Liver (tissue), 9 donors: ENCODE measurements around the gene UNC45B. TPM values are rescaled to one million over a fixed set of nuclear protein-coding genes. Genes with fewer than 3 reads are reported as not detected.

Experiments
- DNase-seq: peaks from one replicate; pipeline ENCODE4 v3.0.0-alpha.2; 2017; ENCODE audit warnings: low spot score
- H3K27ac ChIP-seq, 2 donors: one replicate each; pipeline ENCODE4 v1.7.0; 2013; ENCODE audit warnings: inconsistent platforms in 2 of 2, low read length in 2 of 2, control low read depth in 1 of 2, low read depth in 1 of 2, mild to moderate bottlenecking in 1 of 2
- H3K27me3 ChIP-seq, 4 donors: one replicate each; pipeline versions ENCODE4 v1.6.1 to v1.7.0; 2013; ENCODE audit warnings: low read length in 3 of 4, inconsistent platforms in 1 of 4, mild to moderate bottlenecking in 1 of 4, moderate library complexity in 1 of 4; ENCODE audit not compliant: control insufficient read depth in 4 of 4, insufficient read depth in 4 of 4
- H3K36me3 ChIP-seq, 4 donors: one replicate each; pipeline versions ENCODE4 v1.6.1 to v1.7.0; 2013; ENCODE audit warnings: low read length in 3 of 4, mild to moderate bottlenecking in 3 of 4, low read depth in 1 of 4, moderate library complexity in 1 of 4; ENCODE audit not compliant: control insufficient read depth in 4 of 4, insufficient read depth in 3 of 4
- H3K4me1 ChIP-seq, 4 donors: one replicate each; pipeline versions ENCODE4 v1.6.1 to v1.7.0; 2013; ENCODE audit warnings: low read length in 3 of 4, mild to moderate bottlenecking in 3 of 4, moderate library complexity in 1 of 4; ENCODE audit not compliant: control insufficient read depth in 4 of 4, insufficient read depth in 4 of 4
- H3K4me3 ChIP-seq, 3 donors: one replicate each; pipeline versions ENCODE4 v1.6.1 to v1.7.0; 2013; ENCODE audit warnings: low read length in 3 of 3, control low read depth in 1 of 3, low read depth in 1 of 3, mild to moderate bottlenecking in 1 of 3
- H3K9ac ChIP-seq, 2 donors: one replicate each; pipeline ENCODE4 v1.7.0; 2013; ENCODE audit warnings: low read length in 2 of 2, mild to moderate bottlenecking in 2 of 2, moderate library complexity in 2 of 2, control low read depth in 1 of 2, low read depth in 1 of 2
- H3K9me3 ChIP-seq, 4 donors: one replicate each; pipeline versions ENCODE4 v1.6.1 to v1.7.0; 2013; ENCODE audit warnings: low read length in 3 of 4; ENCODE audit not compliant: control insufficient read depth in 4 of 4
- ATF3 ChIP-seq: IDR thresholded peaks from 2 replicates; pipeline ENCODE4 v1.6.1; 2016; ENCODE audit warnings: antibody characterized with exemption
- CTCF ChIP-seq: fragments of 150-350 bp; IDR thresholded peaks from 2 replicates; pipeline ENCODE4 v1.5.1; 2017; ENCODE audit warnings: improper control_type of control experiment, low read depth, low read length; ENCODE audit not compliant: missing input control
- FOXA1 ChIP-seq: IDR thresholded peaks from 2 replicates; pipeline ENCODE4 v1.6.1; 2016; ENCODE audit warnings: antibody characterized with exemption
- FOXA2 ChIP-seq: IDR thresholded peaks from 2 replicates; pipeline ENCODE4 v1.6.1; 2016; ENCODE audit warnings: antibody characterized with exemption
- HNF4A ChIP-seq, 2 donors: conservative IDR thresholded peaks; 2 replicates each; pipeline ENCODE4 v1.6.1; 2016; ENCODE audit warnings: antibody characterized with exemption in 2 of 2, mild to moderate bottlenecking in 2 of 2
- HNF4G ChIP-seq: IDR thresholded peaks from 2 replicates; pipeline ENCODE4 v1.6.1; 2016; ENCODE audit warnings: antibody characterized with exemption
- JUND ChIP-seq, 2 donors: IDR thresholded peaks; 2 replicates each; pipeline ENCODE4 v1.6.1; 2016; ENCODE audit warnings: antibody characterized with exemption in 2 of 2
- NR2F2 ChIP-seq: IDR thresholded peaks from 2 replicates; pipeline ENCODE4 v1.6.1; 2016; ENCODE audit warnings: antibody characterized with exemption
- RAD21 ChIP-seq, 2 donors: IDR thresholded peaks; 2 replicates each; pipeline ENCODE4 v1.6.1; 2016; ENCODE audit warnings: antibody characterized with exemption in 2 of 2, mild to moderate bottlenecking in 2 of 2
- REST ChIP-seq: IDR thresholded peaks from 2 replicates; pipeline ENCODE4 v1.6.1; 2016; ENCODE audit warnings: antibody characterized with exemption, mild to moderate bottlenecking
- RXRA ChIP-seq, 2 donors: IDR thresholded peaks; 2 replicates each; pipeline ENCODE4 v1.6.1; 2017 to 2018; ENCODE audit warnings: antibody characterized with exemption in 2 of 2, mild to moderate bottlenecking in 1 of 2
- SP1 ChIP-seq: IDR thresholded peaks from 2 replicates; pipeline ENCODE4 v1.6.1; 2018; ENCODE audit warnings: antibody characterized with exemption, mild to moderate bottlenecking
- TAF1 ChIP-seq: conservative IDR thresholded peaks from 2 replicates; pipeline ENCODE4 v1.6.1; 2016; ENCODE audit warnings: antibody characterized with exemption, mild to moderate bottlenecking
- YY1 ChIP-seq: IDR thresholded peaks from 2 replicates; pipeline ENCODE4 v1.6.1; 2016; ENCODE audit warnings: antibody characterized with exemption, mild to moderate bottlenecking
- ZBTB33 ChIP-seq: IDR thresholded peaks from 2 replicates; pipeline ENCODE4 v1.6.1; 2016; ENCODE audit warnings: antibody characterized with exemption
- WGBS: extraction: QIAGEN DNeasy Blood & Tissue Kit; methylation state at CpG from one replicate; pipeline ENCODE4 v1.1.7; 2013; 5-methylcytosine and 5-hydroxymethylcytosine counted together
- polyA plus RNA-seq, 2 donors: library from polyadenylated mRNA; stranded (reverse) in 1 of 2; unstranded in 1 of 2; fragments of 200-250 nt in 1 of 2; fragments of >200 nt in 1 of 2; fragmentation: Nextera tagmentation in 1 of 2; extraction: Ambion mirVana in 1 of 2; gene quantifications; one replicate each; pipeline versions ENCODE4 v1.2.1 to v1.2.3, GENCODE V29; 2013 to 2015
- total RNA-seq, 2 donors: library from RNA; depleted of rRNA; stranded (reverse); fragments of >200 nt; gene quantifications; one replicate each; pipeline ENCODE4 v1.2.3, GENCODE V29; 2014
- donor health status: healthy.
- donor health status: healthy.
- donor health status: healthy.
- donor health status: healthy.
- donor health status: healthy.

UNC45B gene
- total and polyA plus RNA-seq, 4 donors: 0.02 to 0.09 TPM; not detected in 2

GRCh38 chr17:35154196-35155165 lies 6.9 kb downstream of the UNC45B start:
- Histone ChIP-seq H3K36me3 (no peaks in the 10 kb centered on the region), H3K27ac (no peak overlapping the region), H3K4me1 (no peaks in the 10 kb centered on the region), H3K9me3 (no peaks in the 10 kb centered on the region), H3K9ac (no peak overlapping the region), H3K27me3 (peaks cover 0 to 3% (median 0%) of the 10 kb centered on the region in 4 donors), H3K4me3 (no peak overlapping the region)
- TF ChIP-seq TAF1 (no peak), REST (no peak), YY1 (no peak), ZBTB33 (no peak), HNF4G (no peak), FOXA2 (no peak), SP1 (no peak), RAD21 (IDR thresholded peaks at IDR 0.05) (no peak), ATF3 (no peak), NR2F2 (no peak), HNF4A (conservative IDR thresholded peaks at IDR 0.05) (no peak)
- no peak for DNase-seq
- 92% methylated on average over 13 of the region's 13 CpGs for WGBS

- H3K4me1 ChIP-seq: no peaks in the 10 kb centered on the region
- 93% methylated on average over 7 of the region's 7 CpGs for WGBS
- H3K4me3 ChIP-seq: no peak overlapping the region
- H3K9ac ChIP-seq: no peak overlapping the region
- H3K27ac ChIP-seq: no peak overlapping the region
- H3K9me3 ChIP-seq: no peaks in the 10 kb centered on the region
- H3K27me3 ChIP-seq: peaks cover 0 to 3% (median 0%) of the 10 kb centered on the region in 4 donors
- no peak for DNase-seq
- no peak for TF ChIP-seq ATF3
- TF ChIP-seq CTCF: no peak
- no peak for TF ChIP-seq REST
- TF ChIP-seq JUND (IDR thresholded peaks at IDR 0.05): no peak
- TF ChIP-seq TAF1: no peak
- no peak for TF ChIP-seq RXRA (IDR thresholded peaks at IDR 0.05)
- TF ChIP-seq HNF4A (conservative IDR thresholded peaks at IDR 0.05): no peak
- TF ChIP-seq FOXA1: no peak
- H3K36me3 ChIP-seq: no peaks in the 10 kb centered on the region
These were observed 7.6 kb downstream of the UNC45B start for GRCh38 chr17:35155246-35155645.
